ENCODE measurements around the gene MYO15B.

Gene MYO15B

DNA sequence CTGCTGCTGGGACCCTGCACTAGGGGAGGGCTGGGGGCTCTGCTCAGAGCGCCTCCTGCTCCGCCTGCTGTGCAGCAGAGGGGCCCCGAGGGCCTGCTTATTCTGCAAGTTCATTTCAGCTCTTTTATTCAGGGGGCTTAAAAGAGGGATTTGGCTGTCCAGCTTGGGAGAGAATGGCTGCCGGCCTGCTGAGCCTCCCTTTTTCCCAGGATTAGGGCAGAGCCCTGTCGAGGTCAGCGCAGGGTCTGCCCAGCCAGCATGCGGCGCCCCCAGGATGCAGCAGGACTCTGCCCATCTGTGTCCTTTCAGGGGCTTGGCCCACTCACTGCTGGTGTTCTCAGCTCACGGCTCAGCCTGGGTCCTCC is 46.8 kb downstream of the MYO15B start:
- Histone ChIP-seq H3K4me3 (ENCODE audit: low read length, poor library complexity, severe bottlenecking) (no peak overlapping the region), H2AFZ (ENCODE audit: low read length) (no peak overlapping the region), H3K4me2 (ENCODE audit: low read depth, low read length, poor library complexity, severe bottlenecking) (no peak overlapping the region), H3K9ac (ENCODE audit: low read depth, low read length, poor library complexity, severe bottlenecking) (no peak overlapping the region), H3K36me3 (ENCODE audit: insufficient read depth, low read length) (no peaks in the 10 kb centered on the region), H3K9me3 (ENCODE audit: insufficient read depth, low read depth, low read length) (no peaks in the 10 kb centered on the region), H3K4me1 (ENCODE audit: insufficient read depth, low read length, poor library complexity, severe bottlenecking) (peaks cover 13% of the 10 kb centered on the region), H3F3A (ENCODE audit: low read depth) (no peaks in the 10 kb centered on the region), H3K9me2 (replicated peaks; ENCODE audit: low read depth, low read length) (no peaks in the 10 kb centered on the region), H4K20me1 (ENCODE audit: insufficient read depth, low read length, poor library complexity, severe bottlenecking) (no peaks in the 10 kb centered on the region), H3K79me2 (ENCODE audit: insufficient read depth, low read length) (no peaks in the 10 kb centered on the region), H3K27me3 (ENCODE audit: insufficient read depth, low read length, poor library complexity, severe bottlenecking) (no peaks in the 10 kb centered on the region)
- no peak for TF ChIP-seq EZH2phosphoT487 (IDR thresholded peaks at IDR 0.05; ENCODE audit: borderline replicate concordance)
- TF ChIP-seq, protein P1, sequence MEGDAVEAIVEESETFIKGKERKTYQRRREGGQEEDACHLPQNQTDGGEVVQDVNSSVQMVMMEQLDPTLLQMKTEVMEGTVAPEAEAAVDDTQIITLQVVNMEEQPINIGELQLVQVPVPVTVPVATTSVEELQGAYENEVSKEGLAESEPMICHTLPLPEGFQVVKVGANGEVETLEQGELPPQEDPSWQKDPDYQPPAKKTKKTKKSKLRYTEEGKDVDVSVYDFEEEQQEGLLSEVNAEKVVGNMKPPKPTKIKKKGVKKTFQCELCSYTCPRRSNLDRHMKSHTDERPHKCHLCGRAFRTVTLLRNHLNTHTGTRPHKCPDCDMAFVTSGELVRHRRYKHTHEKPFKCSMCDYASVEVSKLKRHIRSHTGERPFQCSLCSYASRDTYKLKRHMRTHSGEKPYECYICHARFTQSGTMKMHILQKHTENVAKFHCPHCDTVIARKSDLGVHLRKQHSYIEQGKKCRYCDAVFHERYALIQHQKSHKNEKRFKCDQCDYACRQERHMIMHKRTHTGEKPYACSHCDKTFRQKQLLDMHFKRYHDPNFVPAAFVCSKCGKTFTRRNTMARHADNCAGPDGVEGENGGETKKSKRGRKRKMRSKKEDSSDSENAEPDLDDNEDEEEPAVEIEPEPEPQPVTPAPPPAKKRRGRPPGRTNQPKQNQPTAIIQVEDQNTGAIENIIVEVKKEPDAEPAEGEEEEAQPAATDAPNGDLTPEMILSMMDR (conservative IDR thresholded peaks at IDR 0.05; ENCODE audit: low read length) = no peak

DNA sequence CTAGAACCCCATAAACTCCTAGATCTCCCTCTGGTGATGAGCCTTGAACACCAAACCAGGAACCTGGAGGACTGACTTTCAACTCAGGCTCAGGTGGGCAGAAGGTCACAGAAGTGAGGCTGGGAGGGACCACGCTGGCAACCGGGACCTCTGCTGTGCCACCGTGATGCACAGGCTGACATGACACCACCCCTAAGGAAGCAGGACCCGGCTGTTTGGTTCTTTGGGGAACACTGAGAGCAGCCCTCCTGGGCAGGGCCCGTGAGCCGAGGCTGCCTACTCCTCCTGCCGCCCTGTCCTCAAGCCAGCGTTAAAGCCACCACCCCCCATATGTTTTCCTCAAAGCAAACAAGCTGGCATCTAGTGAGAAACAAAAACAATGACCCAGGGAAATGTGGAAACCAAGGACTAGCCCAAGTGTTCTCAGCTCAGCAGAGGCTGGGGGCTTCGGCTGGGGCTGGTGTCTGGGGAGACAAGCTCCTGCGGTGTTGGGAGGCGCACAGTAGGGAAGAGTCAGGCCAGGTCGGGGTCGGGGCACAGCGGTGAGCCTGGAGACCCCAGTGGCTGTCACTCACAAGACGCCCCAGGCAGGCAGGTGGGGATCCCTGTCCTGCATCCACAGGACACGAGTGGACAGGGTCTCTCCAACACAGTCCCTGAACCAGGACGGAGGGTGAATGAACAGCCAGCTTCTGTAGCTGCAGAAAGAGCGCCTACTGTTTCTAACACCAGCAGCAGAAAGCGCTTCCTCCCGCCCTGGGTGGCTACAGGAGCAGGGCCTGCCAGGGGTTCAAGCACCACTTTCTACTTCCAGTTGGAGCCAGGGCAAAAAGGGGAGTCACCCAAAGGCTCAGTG is 47.4 kb downstream of the MYO15B start:
- Histone ChIP-seq H2AFZ (ENCODE audit: low read length) (no peak overlapping the region), H3K9me3 (ENCODE audit: insufficient read depth, low read depth, low read length) (no peaks in the 10 kb centered on the region), H3K9ac (ENCODE audit: low read depth, low read length, poor library complexity, severe bottlenecking) (no peak overlapping the region), H3K4me1 (ENCODE audit: insufficient read depth, low read length, poor library complexity, severe bottlenecking) (peaks cover 13% of the 10 kb centered on the region), H3K4me3 (ENCODE audit: low read length, poor library complexity, severe bottlenecking) (no peak overlapping the region), H3K9me2 (replicated peaks; ENCODE audit: low read depth, low read length) (no peaks in the 10 kb centered on the region), H3K36me3 (ENCODE audit: insufficient read depth, low read length) (no peaks in the 10 kb centered on the region), H3F3A (ENCODE audit: low read depth) (no peaks in the 10 kb centered on the region), H4K20me1 (ENCODE audit: insufficient read depth, low read length, poor library complexity, severe bottlenecking) (no peaks in the 10 kb centered on the region), H3K27me3 (ENCODE audit: insufficient read depth, low read length, poor library complexity, severe bottlenecking) (no peaks in the 10 kb centered on the region), H3K79me2 (ENCODE audit: insufficient read depth, low read length) (no peaks in the 10 kb centered on the region), H3K4me2 (ENCODE audit: low read depth, low read length, poor library complexity, severe bottlenecking) (no peak overlapping the region)
- TF ChIP-seq EZH2phosphoT487 (IDR thresholded peaks at IDR 0.05; ENCODE audit: borderline replicate concordance) = no peak
- TF ChIP-seq, protein P1 (conservative IDR thresholded peaks at IDR 0.05; ENCODE audit: low read length) = no peak

DNA sequence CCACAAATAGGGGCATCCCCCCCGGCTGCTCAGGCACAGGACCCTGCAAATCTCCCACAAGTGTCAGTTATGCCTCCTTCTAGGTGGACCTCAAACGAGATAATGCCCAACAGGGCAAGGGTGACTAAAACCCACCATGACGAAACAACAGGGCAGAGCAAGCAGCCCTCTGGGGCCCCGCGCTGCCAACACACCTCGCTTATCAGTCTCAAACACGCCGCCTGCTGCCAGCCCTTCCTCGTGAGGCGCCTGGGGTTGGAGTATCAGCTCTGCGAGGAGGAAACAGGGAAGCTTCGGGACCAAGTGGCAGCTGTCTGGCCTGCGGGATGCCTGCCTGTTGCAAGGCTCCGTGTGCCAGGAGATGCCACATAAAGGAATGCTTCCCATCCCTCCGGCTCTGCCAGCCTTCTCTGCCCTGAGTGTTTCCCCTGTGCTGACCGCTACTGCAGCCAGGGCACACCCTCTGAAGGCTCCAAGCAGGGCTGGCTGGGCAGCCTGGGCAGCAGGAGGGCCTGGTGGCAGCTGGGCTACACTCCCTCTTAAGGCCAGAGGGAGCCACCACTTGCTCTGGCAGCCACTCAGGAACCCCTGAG is 48.1 kb downstream of the MYO15B start:
- Histone ChIP-seq H3K4me1 (ENCODE audit: insufficient read depth, low read length, poor library complexity, severe bottlenecking) (peaks cover 13% of the 10 kb centered on the region), H4K20me1 (ENCODE audit: insufficient read depth, low read length, poor library complexity, severe bottlenecking) (no peaks in the 10 kb centered on the region), H3K79me2 (ENCODE audit: insufficient read depth, low read length) (no peaks in the 10 kb centered on the region), H3F3A (ENCODE audit: low read depth) (no peaks in the 10 kb centered on the region), H3K36me3 (ENCODE audit: insufficient read depth, low read length) (no peaks in the 10 kb centered on the region), H3K27me3 (ENCODE audit: insufficient read depth, low read length, poor library complexity, severe bottlenecking) (no peaks in the 10 kb centered on the region), H2AFZ (ENCODE audit: low read length) (no peak overlapping the region), H3K9me2 (replicated peaks; ENCODE audit: low read depth, low read length) (no peaks in the 10 kb centered on the region), H3K4me3 (ENCODE audit: low read length, poor library complexity, severe bottlenecking) (no peak overlapping the region), H3K9me3 (ENCODE audit: insufficient read depth, low read depth, low read length) (no peaks in the 10 kb centered on the region), H3K9ac (ENCODE audit: low read depth, low read length, poor library complexity, severe bottlenecking) (no peak overlapping the region), H3K4me2 (ENCODE audit: low read depth, low read length, poor library complexity, severe bottlenecking) (no peak overlapping the region)
- TF ChIP-seq EZH2phosphoT487 (IDR thresholded peaks at IDR 0.05; ENCODE audit: borderline replicate concordance) = no peak
- TF ChIP-seq, protein P1 (conservative IDR thresholded peaks at IDR 0.05; ENCODE audit: low read length) = no peak
